Liver (tissue), 9 donors: ENCODE measurements around the gene APOBEC3F. TPM values are rescaled to one million over a fixed set of nuclear protein-coding genes. Genes with fewer than 3 reads are reported as not detected.

Source experiments
- DNase-seq: peaks from one replicate; pipeline ENCODE4 v3.0.0-alpha.2; 2017; ENCODE audit warnings: low spot score
- H3K27ac ChIP-seq, 2 donors: one replicate each; pipeline ENCODE4 v1.7.0; 2013; ENCODE audit warnings: inconsistent platforms in 2 of 2, low read length in 2 of 2, control low read depth in 1 of 2, low read depth in 1 of 2, mild to moderate bottlenecking in 1 of 2
- H3K27me3 ChIP-seq, 4 donors: one replicate each; pipeline versions ENCODE4 v1.6.1 to v1.7.0; 2013; ENCODE audit warnings: low read length in 3 of 4, inconsistent platforms in 1 of 4, mild to moderate bottlenecking in 1 of 4, moderate library complexity in 1 of 4; ENCODE audit not compliant: control insufficient read depth in 4 of 4, insufficient read depth in 4 of 4
- H3K36me3 ChIP-seq, 4 donors: one replicate each; pipeline versions ENCODE4 v1.6.1 to v1.7.0; 2013; ENCODE audit warnings: low read length in 3 of 4, mild to moderate bottlenecking in 3 of 4, low read depth in 1 of 4, moderate library complexity in 1 of 4; ENCODE audit not compliant: control insufficient read depth in 4 of 4, insufficient read depth in 3 of 4
- H3K4me1 ChIP-seq, 4 donors: one replicate each; pipeline versions ENCODE4 v1.6.1 to v1.7.0; 2013; ENCODE audit warnings: low read length in 3 of 4, mild to moderate bottlenecking in 3 of 4, moderate library complexity in 1 of 4; ENCODE audit not compliant: control insufficient read depth in 4 of 4, insufficient read depth in 4 of 4
- H3K4me3 ChIP-seq, 3 donors: one replicate each; pipeline versions ENCODE4 v1.6.1 to v1.7.0; 2013; ENCODE audit warnings: low read length in 3 of 3, control low read depth in 1 of 3, low read depth in 1 of 3, mild to moderate bottlenecking in 1 of 3
- H3K9ac ChIP-seq, 2 donors: one replicate each; pipeline ENCODE4 v1.7.0; 2013; ENCODE audit warnings: low read length in 2 of 2, mild to moderate bottlenecking in 2 of 2, moderate library complexity in 2 of 2, control low read depth in 1 of 2, low read depth in 1 of 2
- H3K9me3 ChIP-seq, 4 donors: one replicate each; pipeline versions ENCODE4 v1.6.1 to v1.7.0; 2013; ENCODE audit warnings: low read length in 3 of 4; ENCODE audit not compliant: control insufficient read depth in 4 of 4
- EGR1 ChIP-seq, 2 donors: IDR thresholded peaks; 2 replicates each; pipeline ENCODE4 v1.6.1; 2016 to 2018; ENCODE audit warnings: antibody characterized with exemption in 2 of 2, low read depth in 2 of 2
- FOXA1 ChIP-seq: IDR thresholded peaks from 2 replicates; pipeline ENCODE4 v1.6.1; 2016; ENCODE audit warnings: antibody characterized with exemption
- FOXA2 ChIP-seq: IDR thresholded peaks from 2 replicates; pipeline ENCODE4 v1.6.1; 2016; ENCODE audit warnings: antibody characterized with exemption
- GABPA ChIP-seq, 2 donors: IDR thresholded peaks in 1 of 2; conservative IDR thresholded peaks in 1 of 2; 2 replicates each; pipeline ENCODE4 v1.6.1; 2016; ENCODE audit warnings: antibody characterized with exemption in 2 of 2, mild to moderate bottlenecking in 1 of 2, moderate library complexity in 1 of 2
- HNF4A ChIP-seq, 2 donors: conservative IDR thresholded peaks; 2 replicates each; pipeline ENCODE4 v1.6.1; 2016; ENCODE audit warnings: antibody characterized with exemption in 2 of 2, mild to moderate bottlenecking in 2 of 2
- HNF4G ChIP-seq: IDR thresholded peaks from 2 replicates; pipeline ENCODE4 v1.6.1; 2016; ENCODE audit warnings: antibody characterized with exemption
- JUND ChIP-seq, 2 donors: IDR thresholded peaks; 2 replicates each; pipeline ENCODE4 v1.6.1; 2016; ENCODE audit warnings: antibody characterized with exemption in 2 of 2
- NR2F2 ChIP-seq: IDR thresholded peaks from 2 replicates; pipeline ENCODE4 v1.6.1; 2016; ENCODE audit warnings: antibody characterized with exemption
- RAD21 ChIP-seq, 2 donors: IDR thresholded peaks; 2 replicates each; pipeline ENCODE4 v1.6.1; 2016; ENCODE audit warnings: antibody characterized with exemption in 2 of 2, mild to moderate bottlenecking in 2 of 2
- RXRA ChIP-seq, 2 donors: IDR thresholded peaks; 2 replicates each; pipeline ENCODE4 v1.6.1; 2017 to 2018; ENCODE audit warnings: antibody characterized with exemption in 2 of 2, mild to moderate bottlenecking in 1 of 2
- SP1 ChIP-seq: IDR thresholded peaks from 2 replicates; pipeline ENCODE4 v1.6.1; 2018; ENCODE audit warnings: antibody characterized with exemption, mild to moderate bottlenecking
- TAF1 ChIP-seq: conservative IDR thresholded peaks from 2 replicates; pipeline ENCODE4 v1.6.1; 2016; ENCODE audit warnings: antibody characterized with exemption, mild to moderate bottlenecking
- YY1 ChIP-seq: IDR thresholded peaks from 2 replicates; pipeline ENCODE4 v1.6.1; 2016; ENCODE audit warnings: antibody characterized with exemption, mild to moderate bottlenecking
- WGBS: extraction: QIAGEN DNeasy Blood & Tissue Kit; methylation state at CpG from one replicate; pipeline ENCODE4 v1.1.7; 2013; 5-methylcytosine and 5-hydroxymethylcytosine counted together
- polyA plus RNA-seq, 2 donors: library from polyadenylated mRNA; stranded (reverse) in 1 of 2; unstranded in 1 of 2; fragments of 200-250 nt in 1 of 2; fragments of >200 nt in 1 of 2; fragmentation: Nextera tagmentation in 1 of 2; extraction: Ambion mirVana in 1 of 2; gene quantifications; one replicate each; pipeline versions ENCODE4 v1.2.1 to v1.2.3, GENCODE V29; 2013 to 2015
- total RNA-seq, 2 donors: library from RNA; depleted of rRNA; stranded (reverse); fragments of >200 nt; gene quantifications; one replicate each; pipeline ENCODE4 v1.2.3, GENCODE V29; 2014
- TF ChIP-seq, protein P1 (sequence below): fragments of 150-350 bp; IDR thresholded peaks from 2 replicates; pipeline ENCODE4 v1.5.1; 2017; ENCODE audit warnings: improper control_type of control experiment, low read depth, low read length; ENCODE audit not compliant: missing input control
- TF ChIP-seq, protein P2 (sequence below): IDR thresholded peaks from 2 replicates; pipeline ENCODE4 v1.6.1; 2016; ENCODE audit warnings: antibody characterized with exemption
- TF ChIP-seq, protein P3 (sequence below): IDR thresholded peaks from 2 replicates; pipeline ENCODE4 v1.6.1; 2016; ENCODE audit warnings: antibody characterized with exemption
- TF ChIP-seq, protein P4 (sequence below): IDR thresholded peaks from 2 replicates; pipeline ENCODE4 v1.6.1; 2016; ENCODE audit warnings: antibody characterized with exemption, mild to moderate bottlenecking
- donor health status: healthy.
- donor health status: healthy.
- donor health status: healthy.
- donor health status: healthy.
- donor health status: healthy.

Gene APOBEC3F
- total and polyA plus RNA-seq, 4 donors, result 1.6 to 4.5 (median 2.0) TPM

DNA sequence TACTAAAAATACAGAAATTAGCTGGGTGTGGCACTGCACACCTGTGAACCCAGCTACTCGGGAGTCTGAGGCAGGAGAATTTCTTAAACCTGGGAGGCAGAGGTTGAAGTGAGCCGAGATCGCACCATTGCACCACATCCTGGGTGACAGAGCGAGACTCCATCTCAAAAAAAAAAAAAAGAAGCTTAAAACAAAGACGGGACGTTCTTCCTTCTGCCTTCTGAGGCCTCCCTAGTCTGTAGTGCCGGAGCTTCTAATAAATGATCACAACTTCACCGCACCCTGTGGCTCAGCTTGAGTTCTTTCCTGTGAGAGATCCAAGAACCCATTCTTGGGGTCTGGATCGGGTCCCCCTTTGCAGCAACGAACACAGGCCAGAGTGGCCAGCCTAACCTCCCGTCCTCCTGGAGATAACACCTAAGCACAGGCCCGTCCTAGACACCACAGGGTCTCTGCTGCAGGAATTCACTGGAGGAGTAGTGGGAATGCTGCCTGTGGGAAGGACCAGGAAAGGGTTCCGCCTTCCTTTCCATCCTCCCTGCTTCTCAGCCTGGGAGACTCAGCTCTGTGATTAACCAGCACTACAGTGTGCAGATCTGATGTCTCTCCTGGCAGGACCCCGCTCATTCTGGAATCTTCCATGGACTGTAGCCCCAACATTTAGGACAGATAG lies 54.2 kb downstream of the APOBEC3F start:
- no peak overlapping the region for H3K4me3 ChIP-seq
- no peak for DNase-seq
- H3K9me3 ChIP-seq, result no peaks in the 10 kb centered on the region
- peaks cover 0 to 2% (median 0%) of the 10 kb centered on the region in 4 donors for H3K4me1 ChIP-seq
- no peak overlapping the region for H3K9ac ChIP-seq
- 85% methylated on average over 14 of the region's 14 CpGs for WGBS
- H3K27ac ChIP-seq, result no peak overlapping the region
- no peaks in the 10 kb centered on the region for H3K36me3 ChIP-seq
- no peak for TF ChIP-seq RXRA (IDR thresholded peaks at IDR 0.05)
- TF ChIP-seq, protein P1, sequence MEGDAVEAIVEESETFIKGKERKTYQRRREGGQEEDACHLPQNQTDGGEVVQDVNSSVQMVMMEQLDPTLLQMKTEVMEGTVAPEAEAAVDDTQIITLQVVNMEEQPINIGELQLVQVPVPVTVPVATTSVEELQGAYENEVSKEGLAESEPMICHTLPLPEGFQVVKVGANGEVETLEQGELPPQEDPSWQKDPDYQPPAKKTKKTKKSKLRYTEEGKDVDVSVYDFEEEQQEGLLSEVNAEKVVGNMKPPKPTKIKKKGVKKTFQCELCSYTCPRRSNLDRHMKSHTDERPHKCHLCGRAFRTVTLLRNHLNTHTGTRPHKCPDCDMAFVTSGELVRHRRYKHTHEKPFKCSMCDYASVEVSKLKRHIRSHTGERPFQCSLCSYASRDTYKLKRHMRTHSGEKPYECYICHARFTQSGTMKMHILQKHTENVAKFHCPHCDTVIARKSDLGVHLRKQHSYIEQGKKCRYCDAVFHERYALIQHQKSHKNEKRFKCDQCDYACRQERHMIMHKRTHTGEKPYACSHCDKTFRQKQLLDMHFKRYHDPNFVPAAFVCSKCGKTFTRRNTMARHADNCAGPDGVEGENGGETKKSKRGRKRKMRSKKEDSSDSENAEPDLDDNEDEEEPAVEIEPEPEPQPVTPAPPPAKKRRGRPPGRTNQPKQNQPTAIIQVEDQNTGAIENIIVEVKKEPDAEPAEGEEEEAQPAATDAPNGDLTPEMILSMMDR, result no peak
- H3K27me3 ChIP-seq, result peaks cover 0 to 2% (median 0%) of the 10 kb centered on the region in 4 donors

DNA sequence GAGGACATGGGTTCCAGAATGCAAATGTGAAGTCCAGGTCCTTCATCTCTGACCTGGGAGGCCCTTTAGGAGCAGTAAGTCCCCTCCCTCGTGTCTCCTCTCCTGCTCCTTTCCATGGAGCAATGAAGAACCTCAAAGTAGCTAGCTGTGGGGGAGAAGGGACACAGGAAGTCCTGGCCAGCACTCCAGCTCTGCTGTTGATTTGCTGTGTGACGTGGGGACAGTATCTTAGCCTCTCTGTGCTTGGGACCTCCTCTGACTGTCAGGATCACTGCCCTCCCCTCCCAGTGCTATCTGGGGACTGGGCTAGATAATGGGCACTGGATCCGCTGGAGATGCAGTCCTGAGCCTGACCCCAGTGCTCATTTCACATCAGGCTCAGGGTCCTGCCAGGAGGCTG lies 55.3 kb downstream of the APOBEC3F start:
- DNase-seq, result no peak
- Histone ChIP-seq H3K4me1 (peaks cover 0 to 2% (median 0%) of the 10 kb centered on the region in 4 donors), H3K27ac (no peak overlapping the region), H3K9me3 (no peaks in the 10 kb centered on the region), H3K9ac (no peak overlapping the region), H3K4me3 (no peak overlapping the region), H3K27me3 (no peaks in the 10 kb centered on the region), H3K36me3 (no peaks in the 10 kb centered on the region)
- 79% methylated on average over 3 of the region's 3 CpGs for WGBS
- TF ChIP-seq JUND (IDR thresholded peaks at IDR 0.05) (no peak), TAF1 (no peak), HNF4A (conservative IDR thresholded peaks at IDR 0.05) (no peak)

DNA sequence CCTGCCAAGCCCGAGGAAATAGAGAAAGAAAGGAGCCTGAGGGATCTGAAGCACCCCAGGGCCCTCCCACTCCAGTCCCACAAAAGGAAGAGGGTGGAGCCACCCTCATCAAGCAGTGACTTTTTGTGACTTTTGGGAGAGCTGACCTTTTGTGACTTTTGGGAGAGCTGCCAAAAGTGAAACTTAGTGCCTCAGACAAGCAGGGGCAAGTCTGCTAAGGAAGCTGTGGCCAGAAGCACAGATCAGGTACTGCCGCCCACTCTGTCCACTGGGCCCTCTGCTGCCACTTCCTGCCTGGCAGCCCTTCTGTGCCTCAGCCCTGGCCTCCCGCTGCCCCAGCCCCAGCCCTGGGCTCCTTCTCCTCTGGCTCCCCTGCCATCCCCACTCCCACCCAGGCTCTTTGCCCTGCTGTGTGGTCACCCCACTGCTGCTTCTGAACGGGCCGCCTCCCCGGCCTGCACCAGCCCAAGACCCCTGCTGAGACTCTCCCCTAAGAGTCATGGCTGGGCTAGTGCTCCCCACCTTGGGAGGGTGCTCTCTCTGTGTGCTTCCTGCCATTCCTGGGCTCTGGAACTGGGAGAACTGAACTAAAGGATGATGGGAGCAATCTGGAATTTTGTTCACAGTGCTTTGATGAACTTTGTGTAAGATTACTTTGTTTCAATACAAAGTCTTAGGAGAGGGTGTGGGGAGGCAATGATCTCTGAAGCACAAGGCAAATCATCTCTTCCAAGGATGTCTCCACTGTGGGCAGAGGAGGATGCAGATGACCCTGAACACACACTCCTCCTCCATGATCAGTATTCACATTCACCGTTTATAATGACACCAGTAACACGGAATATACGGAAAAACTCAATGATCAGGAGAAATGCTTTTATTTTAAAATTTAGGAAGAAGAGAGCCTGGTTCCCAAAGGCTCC lies 56.7 kb downstream of the APOBEC3F start, which contains the start of gene APOBEC3H:
Gene APOBEC3H, plus strand, starts transcription at position 147 of the 923 bp plus-strand sequence. CDS start 3,035 bp downstream, outside the sequence.
- 69% methylated on average over 9 of the region's 9 CpGs for WGBS
- no peaks in the 10 kb centered on the region for H3K36me3 ChIP-seq
- H3K27ac ChIP-seq, result no peak within 1 kb of the TSS
- no peak for DNase-seq
- no peak within 1 kb of the TSS for H3K9ac ChIP-seq
- H3K4me1 ChIP-seq, result peaks cover 0 to 2% (median 0%) of the 10 kb centered on the region in 4 donors
- no peak within 1 kb of the TSS for H3K4me3 ChIP-seq
- H3K27me3 ChIP-seq, result no peaks in the 10 kb centered on the region
- no peaks in the 10 kb centered on the region for H3K9me3 ChIP-seq
- TF ChIP-seq RAD21 (IDR thresholded peaks at IDR 0.05) (no peak), HNF4G (no peak), GABPA (IDR thresholded peaks at IDR 0.05 in 1 of 2, conservative IDR thresholded peaks at IDR 0.05 in 1 of 2) (no peak), FOXA2 (no peak), JUND (IDR thresholded peaks at IDR 0.05) (no peak), TAF1 (no peak), NR2F2 (no peak), YY1 (no peak), HNF4A (conservative IDR thresholded peaks at IDR 0.05) (no peak), SP1 (no peak), EGR1 (IDR thresholded peaks at IDR 0.05; ENCODE audit: low read depth in 2 of 2) (no peak), FOXA1 (no peak)
- TF ChIP-seq, protein P2, sequence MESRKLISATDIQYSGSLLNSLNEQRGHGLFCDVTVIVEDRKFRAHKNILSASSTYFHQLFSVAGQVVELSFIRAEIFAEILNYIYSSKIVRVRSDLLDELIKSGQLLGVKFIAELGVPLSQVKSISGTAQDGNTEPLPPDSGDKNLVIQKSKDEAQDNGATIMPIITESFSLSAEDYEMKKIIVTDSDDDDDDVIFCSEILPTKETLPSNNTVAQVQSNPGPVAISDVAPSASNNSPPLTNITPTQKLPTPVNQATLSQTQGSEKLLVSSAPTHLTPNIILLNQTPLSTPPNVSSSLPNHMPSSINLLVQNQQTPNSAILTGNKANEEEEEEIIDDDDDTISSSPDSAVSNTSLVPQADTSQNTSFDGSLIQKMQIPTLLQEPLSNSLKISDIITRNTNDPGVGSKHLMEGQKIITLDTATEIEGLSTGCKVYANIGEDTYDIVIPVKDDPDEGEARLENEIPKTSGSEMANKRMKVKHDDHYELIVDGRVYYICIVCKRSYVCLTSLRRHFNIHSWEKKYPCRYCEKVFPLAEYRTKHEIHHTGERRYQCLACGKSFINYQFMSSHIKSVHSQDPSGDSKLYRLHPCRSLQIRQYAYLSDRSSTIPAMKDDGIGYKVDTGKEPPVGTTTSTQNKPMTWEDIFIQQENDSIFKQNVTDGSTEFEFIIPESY, result no peak
- TF ChIP-seq, protein P3, sequence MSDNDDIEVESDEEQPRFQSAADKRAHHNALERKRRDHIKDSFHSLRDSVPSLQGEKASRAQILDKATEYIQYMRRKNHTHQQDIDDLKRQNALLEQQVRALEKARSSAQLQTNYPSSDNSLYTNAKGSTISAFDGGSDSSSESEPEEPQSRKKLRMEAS, result no peak
- TF ChIP-seq, protein P4, sequence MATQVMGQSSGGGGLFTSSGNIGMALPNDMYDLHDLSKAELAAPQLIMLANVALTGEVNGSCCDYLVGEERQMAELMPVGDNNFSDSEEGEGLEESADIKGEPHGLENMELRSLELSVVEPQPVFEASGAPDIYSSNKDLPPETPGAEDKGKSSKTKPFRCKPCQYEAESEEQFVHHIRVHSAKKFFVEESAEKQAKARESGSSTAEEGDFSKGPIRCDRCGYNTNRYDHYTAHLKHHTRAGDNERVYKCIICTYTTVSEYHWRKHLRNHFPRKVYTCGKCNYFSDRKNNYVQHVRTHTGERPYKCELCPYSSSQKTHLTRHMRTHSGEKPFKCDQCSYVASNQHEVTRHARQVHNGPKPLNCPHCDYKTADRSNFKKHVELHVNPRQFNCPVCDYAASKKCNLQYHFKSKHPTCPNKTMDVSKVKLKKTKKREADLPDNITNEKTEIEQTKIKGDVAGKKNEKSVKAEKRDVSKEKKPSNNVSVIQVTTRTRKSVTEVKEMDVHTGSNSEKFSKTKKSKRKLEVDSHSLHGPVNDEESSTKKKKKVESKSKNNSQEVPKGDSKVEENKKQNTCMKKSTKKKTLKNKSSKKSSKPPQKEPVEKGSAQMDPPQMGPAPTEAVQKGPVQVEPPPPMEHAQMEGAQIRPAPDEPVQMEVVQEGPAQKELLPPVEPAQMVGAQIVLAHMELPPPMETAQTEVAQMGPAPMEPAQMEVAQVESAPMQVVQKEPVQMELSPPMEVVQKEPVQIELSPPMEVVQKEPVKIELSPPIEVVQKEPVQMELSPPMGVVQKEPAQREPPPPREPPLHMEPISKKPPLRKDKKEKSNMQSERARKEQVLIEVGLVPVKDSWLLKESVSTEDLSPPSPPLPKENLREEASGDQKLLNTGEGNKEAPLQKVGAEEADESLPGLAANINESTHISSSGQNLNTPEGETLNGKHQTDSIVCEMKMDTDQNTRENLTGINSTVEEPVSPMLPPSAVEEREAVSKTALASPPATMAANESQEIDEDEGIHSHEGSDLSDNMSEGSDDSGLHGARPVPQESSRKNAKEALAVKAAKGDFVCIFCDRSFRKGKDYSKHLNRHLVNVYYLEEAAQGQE, result no peak
